Breast epithelium (tissue), 4 donors: ENCODE data around the gene ACTR3. TPM values are rescaled to one million over a fixed set of nuclear protein-coding genes. Genes with fewer than 3 reads are reported as not detected.

Source experiments
- DNase-seq, 2 donors: peaks; one replicate each; pipeline ENCODE4 v3.0.0-alpha.2; 2019; ENCODE audit warnings: low spot score in 2 of 2
- H3K27ac ChIP-seq, 2 donors: fragments of 200-600 bp; sonication (generic) in 1 of 2; one replicate each; pipeline ENCODE4 v1.5.1; 2016 to 2019; ENCODE audit warnings: mild to moderate bottlenecking in 1 of 2
- H3K27me3 ChIP-seq, 2 donors: fragments of 200-600 bp; sonication (generic) in 1 of 2; one replicate each; pipeline versions ENCODE4 v1.5.1 to v1.6.0; 2017 to 2019; ENCODE audit warnings: control low read depth in 1 of 2, mild to moderate bottlenecking in 1 of 2
- H3K36me3 ChIP-seq: fragments of 200-600 bp; one replicate; pipeline ENCODE4 v1.5.1; 2019
- H3K4me1 ChIP-seq, 2 donors: fragments of 200-600 bp; sonication (generic); one replicate each; pipeline ENCODE4 v1.5.1; 2016 to 2019; ENCODE audit warnings: control low read depth in 1 of 2
- H3K4me3 ChIP-seq, 3 donors: fragments of 200-600 bp; sonication (generic); 1 replicate in 2 of 3; 2 replicates in 1 of 3; pipeline ENCODE4 v1.5.1; 2016 to 2019; ENCODE audit warnings: mild to moderate bottlenecking in 3 of 3, moderate library complexity in 2 of 3
- H3K9me3 ChIP-seq, 2 donors: fragments of 200-600 bp; sonication (generic) in 1 of 2; one replicate each; pipeline ENCODE4 v1.5.1; 2016 to 2019; ENCODE audit warnings: control low read depth in 1 of 2
- CTCF ChIP-seq, 3 donors: fragments of 450-650 bp; IDR thresholded peaks; one replicate each; pipeline ENCODE4 v1.5.1; 2016 to 2017; ENCODE audit warnings: antibody characterized with exemption in 3 of 3, mild to moderate bottlenecking in 3 of 3, moderate library complexity in 3 of 3
- POLR2A ChIP-seq: fragments of 450-650 bp; IDR thresholded peaks from one replicate; pipeline ENCODE4 v1.6.1; 2016; ENCODE audit warnings: antibody characterized with exemption, mild to moderate bottlenecking, moderate library complexity
- POLR2AphosphoS5 ChIP-seq, 3 donors: sonication (generic); formaldehyde crosslinking; IDR thresholded peaks; one replicate each; pipeline ENCODE4 v1.6.1; 2017; ENCODE audit warnings: antibody characterized with exemption in 3 of 3
- intact Hi-C: fragments of 100-400 bp; cut with DNase I; formaldehyde crosslinking; loops from one replicate; pipeline ENCODE4 v1.15.1; 2023; ENCODE audit warnings: low total_unique reads
- total RNA-seq, 3 donors: library from RNA; depleted of rRNA; stranded (reverse); fragments of >200 nt; gene quantifications; one replicate each; pipeline ENCODE4 v1.1.0, GENCODE V29; 2016

The ACTR3 gene
- total RNA-seq, 3 donors from 2014 or later = 98.4 to 150 (median 117) TPM

DNA sequence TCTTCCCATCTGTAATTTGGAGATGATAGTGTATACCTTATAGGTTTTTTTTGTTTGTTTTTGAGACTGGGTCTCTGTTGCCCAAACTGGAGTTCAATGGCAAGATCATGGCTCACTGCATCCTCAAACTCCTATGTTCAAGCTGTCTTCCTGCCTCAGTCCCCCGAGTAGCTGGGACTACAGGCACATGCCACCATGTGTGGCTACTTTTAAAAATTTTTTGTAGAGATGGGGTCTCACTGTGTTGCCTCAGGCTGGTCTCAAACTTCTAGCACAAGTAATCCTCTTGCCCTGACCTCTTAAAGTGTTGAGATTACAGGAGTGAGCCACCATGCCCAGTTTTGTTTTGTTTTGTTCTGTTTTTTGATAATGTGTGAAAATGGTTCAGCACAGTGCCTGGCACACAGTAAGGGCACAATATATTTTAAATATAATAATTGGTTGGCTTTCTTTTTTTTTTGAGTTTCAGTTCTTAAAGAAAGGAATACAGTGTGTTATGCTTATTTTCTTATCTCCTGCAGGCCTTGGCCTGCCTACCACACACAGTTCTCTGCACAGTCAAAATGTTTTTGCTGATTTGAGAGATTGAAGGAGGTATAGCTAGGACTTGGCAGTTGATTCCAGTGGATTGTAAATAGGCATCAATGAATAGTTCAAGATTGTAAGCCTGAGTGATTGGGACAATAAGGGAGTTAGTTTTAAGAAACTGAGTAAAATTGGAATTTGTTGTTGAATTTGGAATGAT is 6.1 kb downstream of the ACTR3 start:
- Histone ChIP-seq H3K4me3 (no peak overlapping the region), H3K9me3 (no peaks in the 10 kb centered on the region), H3K36me3 (no peaks in the 10 kb centered on the region), H3K27me3 (no peaks in the 10 kb centered on the region), H3K4me1 (peaks cover 0 to 3% of the 10 kb centered on the region in 2 donors), H3K27ac (no peak overlapping the region)
- DNase-seq = no peak
- TF ChIP-seq POLR2AphosphoS5 (IDR thresholded peaks at IDR 0.05) (no peak), CTCF (IDR thresholded peaks at IDR 0.05) (no peak), POLR2A (no peak)
- intact Hi-C loops = no loop called here

DNA sequence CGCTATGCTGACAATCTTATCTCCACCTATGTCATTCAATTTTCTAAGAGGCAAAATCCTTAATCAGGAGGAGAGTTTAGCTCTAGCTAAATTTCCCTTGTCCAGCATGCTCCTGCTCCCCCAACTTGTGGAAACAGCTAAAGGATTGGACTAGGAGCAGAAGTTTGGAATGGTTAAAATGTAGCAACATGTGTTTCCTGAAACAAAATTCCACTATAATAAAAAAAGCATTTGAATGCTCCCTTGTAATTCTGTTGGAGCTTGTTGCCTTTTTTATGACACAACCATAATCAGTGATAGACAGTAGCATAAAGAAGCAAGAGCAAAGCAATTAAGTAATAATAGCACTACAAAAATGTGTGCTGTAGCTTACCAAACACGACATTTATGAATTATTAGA is 6.9 kb downstream of the ACTR3 start:
- TF ChIP-seq CTCF (IDR thresholded peaks at IDR 0.05) (no peak), POLR2A (no peak), POLR2AphosphoS5 (IDR thresholded peaks at IDR 0.05) (no peak)
- Histone ChIP-seq H3K27me3 (no peaks in the 10 kb centered on the region), H3K4me3 (no peak overlapping the region), H3K36me3 (no peaks in the 10 kb centered on the region), H3K4me1 (peaks cover 0 to 3% of the 10 kb centered on the region in 2 donors), H3K27ac (no peak overlapping the region), H3K9me3 (no peaks in the 10 kb centered on the region)
- intact Hi-C loops = no loop called here
- DNase-seq = no peak

DNA sequence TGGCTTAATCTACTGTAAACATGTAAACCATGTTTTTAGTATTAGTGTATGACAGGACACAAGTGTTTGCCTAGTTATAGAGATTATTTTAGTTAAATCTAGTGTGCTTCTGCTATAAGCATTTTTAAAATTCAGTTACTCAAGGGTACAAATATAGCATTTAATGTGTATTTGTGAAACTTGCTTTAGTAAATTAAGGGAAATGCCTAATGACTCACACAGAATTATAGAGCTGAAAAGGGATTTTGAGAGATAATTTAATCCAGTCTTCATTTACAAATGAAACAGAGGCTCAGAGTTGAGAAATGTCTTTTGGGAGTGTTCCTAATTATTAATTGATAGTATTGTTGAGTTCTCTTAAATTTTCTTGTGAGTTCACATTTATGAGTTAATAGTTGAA is 8.2 kb downstream of the ACTR3 start:
- Histone ChIP-seq H3K4me1 (peaks cover 0 to 3% of the 10 kb centered on the region in 2 donors), H3K4me3 (no peak overlapping the region), H3K27ac (no peak overlapping the region), H3K9me3 (no peaks in the 10 kb centered on the region), H3K36me3 (no peaks in the 10 kb centered on the region), H3K27me3 (no peaks in the 10 kb centered on the region)
- TF ChIP-seq POLR2AphosphoS5 (IDR thresholded peaks at IDR 0.05) (no peak), POLR2A (no peak), CTCF (IDR thresholded peaks at IDR 0.05) (no peak)
- no peak for DNase-seq
- intact Hi-C loops = no loop called here

GRCh38 chr2:113899166-113899565 is 9.3 kb downstream of the ACTR3 start:
- TF ChIP-seq POLR2A (no peak), CTCF (IDR thresholded peaks at IDR 0.05) (no peak), POLR2AphosphoS5 (IDR thresholded peaks at IDR 0.05) (no peak)
- Histone ChIP-seq H3K9me3 (no peaks in the 10 kb centered on the region), H3K27me3 (no peaks in the 10 kb centered on the region), H3K27ac (no peak overlapping the region), H3K4me1 (peaks cover 0 to 3% of the 10 kb centered on the region in 2 donors), H3K36me3 (no peaks in the 10 kb centered on the region), H3K4me3 (no peak overlapping the region)
- no peak for DNase-seq
- intact Hi-C loops = no loop called here

DNA sequence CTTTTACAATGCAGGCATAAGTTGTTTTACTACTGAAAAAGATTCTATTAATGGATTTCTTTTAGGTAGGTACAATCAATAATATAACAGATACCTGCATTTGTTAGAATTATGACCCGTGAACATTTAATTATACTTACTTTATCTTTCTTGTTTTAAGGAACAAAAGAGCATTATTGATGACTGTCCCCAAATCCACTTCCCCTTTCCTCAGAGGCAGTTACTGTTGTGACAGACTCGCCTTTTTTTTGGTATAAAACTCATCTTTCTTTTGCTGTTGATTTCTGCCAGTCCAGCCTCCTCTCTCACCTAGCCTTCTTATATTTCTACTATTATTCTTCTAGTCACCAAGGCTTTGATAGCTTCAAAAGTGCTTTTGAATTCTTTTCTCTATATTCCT is 12.1 kb downstream of the ACTR3 start:
- intact Hi-C loops = no loop called here
- H3K4me1 ChIP-seq = peaks cover 0 to 3% of the 10 kb centered on the region in 2 donors
- no peak for DNase-seq
- H3K27ac ChIP-seq = no peak overlapping the region
- H3K27me3 ChIP-seq = no peaks in the 10 kb centered on the region
- no peaks in the 10 kb centered on the region for H3K9me3 ChIP-seq
- H3K36me3 ChIP-seq = no peaks in the 10 kb centered on the region
- no peak overlapping the region for H3K4me3 ChIP-seq
- TF ChIP-seq CTCF (IDR thresholded peaks at IDR 0.05) = no peak
- TF ChIP-seq POLR2A = no peak
- no peak for TF ChIP-seq POLR2AphosphoS5 (IDR thresholded peaks at IDR 0.05)
